HG02571 (cell line): ENCODE results near the gene MAP7D3.
"Not testable (repeated sequence)": the region's sequence is repeated elsewhere in the genome, so short reads cannot be mapped to it uniquely, and the experiment has no call there.

Experiments
- ATAC-seq: cut with Tn5 transposase; IDR thresholded peaks from one replicate; pipeline ENCODE4 v1.9.1; 2021; ENCODE audit warnings: mild to moderate bottlenecking, moderate library complexity; ENCODE audit not compliant: unreplicated experiment

Gene MAP7D3

GRCh38 chrX:136183917-136184316 lies 67.3 kb downstream of the MAP7D3 start:
- ATAC-seq: no peak

DNA sequence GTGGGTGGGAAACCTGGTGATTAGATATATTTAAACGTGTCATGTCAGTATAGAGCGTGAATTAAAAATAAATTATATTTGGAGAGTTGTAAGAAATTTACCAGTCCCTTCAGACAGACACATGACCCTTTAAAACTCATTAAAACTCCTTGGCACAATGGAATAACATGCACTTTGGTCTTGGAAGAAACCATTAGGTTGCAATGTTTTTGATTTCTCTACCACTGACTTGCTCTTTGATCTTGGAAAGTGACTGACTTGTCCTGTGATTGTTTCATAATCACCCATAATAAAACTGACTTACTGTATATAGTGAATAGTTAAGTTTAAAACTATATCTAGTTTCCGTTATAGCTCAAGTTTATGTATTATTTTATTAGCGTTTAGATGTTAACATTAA lies 68.0 kb downstream of the MAP7D3 start:
- no peak for ATAC-seq

DNA sequence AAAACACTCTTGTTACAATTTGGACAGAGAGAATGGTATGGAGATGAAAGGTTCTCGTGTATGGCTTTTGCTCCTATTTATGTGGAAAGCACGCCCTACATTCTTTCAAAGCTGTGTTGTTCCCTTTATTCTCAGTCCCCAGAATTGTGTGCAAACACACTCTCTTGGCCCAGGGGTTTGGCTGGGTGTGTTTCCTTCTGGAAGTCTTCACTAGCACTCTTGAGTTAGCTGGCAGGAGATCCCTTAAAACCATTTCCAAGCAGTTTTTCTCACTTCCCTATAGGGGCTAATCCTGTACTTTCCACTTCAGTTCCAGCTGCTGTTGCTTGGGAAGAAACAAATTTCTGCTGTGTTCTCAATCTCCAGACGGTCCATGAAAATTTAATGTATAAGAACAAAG lies 68.8 kb downstream of the MAP7D3 start:
- no peak for ATAC-seq

DNA sequence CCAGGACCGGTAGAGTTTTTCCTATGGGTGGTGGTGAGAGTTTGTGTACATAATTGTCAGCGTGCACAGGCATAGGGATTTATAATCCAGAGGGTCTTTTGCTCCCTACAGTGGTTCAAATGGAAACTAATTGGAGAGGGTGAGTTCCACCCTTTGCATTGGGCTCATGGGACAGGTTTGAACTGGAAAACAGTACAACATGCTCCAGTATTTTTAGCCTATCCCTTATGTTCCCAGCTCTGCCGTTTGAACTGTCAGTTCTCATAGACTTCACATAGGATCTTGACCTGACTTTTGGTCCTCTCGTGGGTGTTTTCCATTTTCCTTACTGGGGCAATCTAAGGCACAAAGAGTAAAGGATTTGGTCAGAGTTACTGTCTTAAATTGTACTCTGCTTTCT lies 72.1 kb downstream of the MAP7D3 start:
- no peak for ATAC-seq

DNA sequence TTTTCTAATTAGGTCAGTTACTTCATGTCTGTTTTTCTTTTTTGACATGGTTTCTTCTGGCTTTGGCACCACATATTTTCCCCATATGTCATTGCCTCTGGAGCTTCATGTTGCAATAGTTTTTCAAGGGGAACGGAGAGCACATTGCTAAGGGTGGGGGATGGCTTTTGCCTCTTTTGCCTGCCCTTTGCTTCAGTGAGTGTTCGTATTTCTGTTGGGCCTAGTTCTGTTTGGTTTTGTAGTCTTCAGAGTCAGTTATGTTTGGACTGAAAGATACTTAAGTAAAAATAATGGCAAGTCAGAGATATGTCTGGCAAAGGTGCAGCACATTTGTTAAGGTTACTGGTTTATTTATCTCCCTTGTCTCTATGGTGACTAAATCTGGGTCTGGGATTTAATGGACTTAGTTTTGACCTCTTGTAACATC lies 74.8 kb downstream of the MAP7D3 start:
- ATAC-seq: no peak

- ATAC-seq: no peak
These were observed 79.8 kb downstream of the MAP7D3 start for GRCh38 chrX:136171420-136171819.

GRCh38 chrX:136170139-136170800 lies 80.9 kb downstream of the MAP7D3 start:
- ATAC-seq: no peak

- ATAC-seq: no peak
These were observed 82.1 kb downstream of the MAP7D3 start for GRCh38 chrX:136168929-136169735.

- not testable (repeated sequence) for ATAC-seq
These were observed 83.2 kb downstream of the MAP7D3 start for GRCh38 chrX:136167989-136168388.

DNA sequence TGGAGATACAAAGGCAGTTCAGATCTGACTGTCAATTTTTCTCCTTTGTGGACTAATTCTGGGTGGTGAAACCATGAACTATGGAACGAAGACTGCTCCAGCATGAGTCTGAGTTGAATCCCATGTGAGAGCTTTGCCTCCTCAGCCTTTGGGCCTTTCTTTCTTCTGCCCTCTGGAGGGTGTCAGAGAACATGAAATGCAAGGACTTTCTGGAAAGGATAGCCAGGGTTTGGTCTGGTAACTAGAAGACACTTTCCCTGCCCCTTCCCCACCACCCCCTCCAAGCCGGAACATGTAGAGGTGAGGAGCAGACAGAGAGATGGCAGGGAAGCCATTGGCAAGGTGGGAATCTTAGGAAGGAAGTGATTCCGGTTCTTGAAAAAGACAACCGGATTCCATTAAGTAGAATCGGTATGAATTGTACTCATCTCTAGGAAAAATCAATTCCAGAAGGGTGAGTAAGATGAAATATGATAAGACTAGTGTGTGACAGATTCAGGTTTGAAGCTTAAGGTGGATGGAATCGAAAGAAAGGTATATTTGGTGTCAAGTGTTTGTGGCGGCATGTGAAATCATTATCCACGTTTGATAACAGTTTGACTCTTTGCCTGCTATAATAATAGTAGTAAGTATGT lies 84.9 kb downstream of the MAP7D3 start:
- ATAC-seq: no peak

DNA sequence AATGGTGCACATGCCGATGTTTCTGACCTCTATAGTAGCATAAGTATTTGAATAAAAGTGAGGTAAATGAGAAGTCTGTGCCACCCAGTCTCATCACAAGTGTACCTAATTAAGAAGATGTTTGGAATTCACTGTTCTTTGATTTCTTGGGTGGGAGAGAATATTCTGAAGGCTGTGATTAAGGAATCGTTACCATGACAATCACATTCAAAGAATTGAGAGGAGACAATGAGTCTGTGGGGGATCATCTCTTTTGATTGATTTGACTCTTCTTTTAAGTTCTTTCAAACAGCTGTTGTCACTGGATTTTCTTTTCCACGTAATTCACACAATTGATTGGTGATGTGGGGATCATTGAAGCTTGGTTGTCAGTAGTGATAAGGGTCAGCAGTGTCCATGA lies 85.8 kb downstream of the MAP7D3 start:
- no peak for ATAC-seq

DNA sequence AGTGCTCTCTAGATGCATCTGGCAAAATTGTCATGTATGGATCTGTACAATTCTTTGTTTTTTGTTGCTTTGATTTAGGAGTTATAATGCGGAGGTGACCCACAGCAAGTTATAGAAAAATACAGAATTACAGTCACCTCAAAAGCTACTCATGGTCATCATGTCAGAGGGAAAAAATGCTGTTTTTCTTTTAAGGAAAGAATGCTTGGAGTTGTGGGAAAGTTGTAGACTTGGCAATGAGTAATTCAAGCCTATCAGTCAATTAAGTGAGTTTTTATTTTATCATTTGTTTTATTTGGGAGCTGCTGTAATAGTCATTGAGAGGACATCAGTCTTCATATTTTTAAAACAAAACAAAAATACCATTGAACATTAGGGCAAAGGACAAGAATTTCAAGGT lies 87.5 kb downstream of the MAP7D3 start:
- ATAC-seq: no peak
